ENCODE data around the gene PROZ. TPM values are rescaled to one million over a fixed set of nuclear protein-coding genes. Genes with fewer than 3 reads are reported as not detected.

PROZ gene
- polyA plus RNA-seq, 4 donors, result 0.20 to 2.2 (median 1.1) TPM

DNA sequence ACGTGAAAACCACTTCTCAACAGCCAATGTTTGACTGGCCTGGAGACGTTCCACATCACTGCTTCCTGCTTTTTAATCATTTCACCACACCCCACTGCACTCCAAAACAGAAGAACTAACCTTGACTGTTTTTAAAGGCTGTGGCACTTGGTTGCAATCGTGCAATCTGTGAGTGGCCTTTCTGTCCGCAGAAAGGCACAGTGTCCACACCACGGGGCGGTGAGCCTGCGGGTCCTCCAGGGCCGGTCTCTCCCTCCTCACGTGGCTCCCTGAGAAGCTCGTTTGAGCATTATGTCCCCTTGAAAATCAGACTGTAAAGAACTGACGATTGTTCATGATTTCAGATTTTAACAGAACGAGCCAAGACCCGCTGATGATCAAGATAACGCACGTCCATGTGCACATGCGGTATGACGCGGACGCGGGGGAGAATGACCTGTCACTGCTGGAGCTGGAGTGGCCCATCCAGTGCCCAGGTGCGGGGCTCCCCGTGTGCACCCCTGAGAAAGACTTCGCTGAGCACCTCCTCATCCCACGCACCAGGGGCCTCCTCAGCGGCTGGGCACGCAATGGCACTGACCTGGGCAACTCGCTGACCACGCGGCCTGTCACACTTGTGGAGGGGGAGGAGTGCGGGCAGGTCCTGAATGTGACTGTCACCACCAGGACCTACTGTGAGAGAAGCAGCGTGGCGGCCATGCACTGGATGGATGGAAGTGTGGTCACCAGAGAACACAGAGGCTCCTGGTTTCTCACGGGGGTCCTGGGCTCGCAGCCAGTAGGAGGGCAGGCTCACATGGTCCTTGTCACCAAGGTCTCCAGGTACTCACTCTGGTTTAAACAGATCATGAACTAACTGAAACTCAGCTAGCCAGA lies 13.0 kb downstream of the PROZ start:
- no peak for DNase-seq (ENCODE audit: low read depth in 4 of 4, low spot score in 3 of 4)

DNA sequence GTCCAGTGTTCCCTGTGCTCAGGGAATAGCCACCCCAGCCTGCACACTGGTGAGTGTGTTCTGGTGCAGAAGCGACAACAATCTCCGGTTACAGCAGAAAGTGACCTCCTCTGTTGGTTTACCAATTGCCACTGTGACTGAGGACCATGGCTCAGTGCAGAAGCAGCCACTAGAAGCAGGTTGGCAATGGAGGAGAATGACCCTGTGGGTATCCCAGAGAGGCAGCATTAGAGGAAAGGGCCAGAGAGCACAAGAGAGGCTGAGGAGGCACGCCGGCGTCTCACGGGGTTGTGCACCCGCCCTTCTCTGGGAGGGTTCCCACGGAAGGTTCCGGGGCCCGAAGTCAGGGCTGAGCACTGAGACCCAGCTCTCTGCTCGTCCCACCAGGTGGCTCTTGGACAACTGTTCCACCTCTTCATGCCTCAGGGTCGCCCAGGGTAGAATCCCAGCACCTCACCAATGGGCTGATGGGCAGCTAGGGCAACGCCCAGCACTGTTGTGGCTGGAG lies 14.0 kb downstream of the PROZ start:
- no peak for DNase-seq (ENCODE audit: low read depth in 4 of 4, low spot score in 3 of 4)

- no peak for DNase-seq (ENCODE audit: low read depth in 4 of 4, low spot score in 3 of 4)
Observed at GRCh38 chr13:113176280-113176679, 17.8 kb downstream of the PROZ start.

- no peak for DNase-seq (ENCODE audit: low read depth in 4 of 4, low spot score in 3 of 4)
Observed at GRCh38 chr13:113176822-113177221, 18.4 kb downstream of the PROZ start.

- no peak for DNase-seq (ENCODE audit: low read depth in 4 of 4, low spot score in 3 of 4)
Observed at GRCh38 chr13:113178070-113178895, 19.8 kb downstream of the PROZ start.

- no peak for DNase-seq (ENCODE audit: low read depth in 4 of 4, low spot score in 3 of 4)
Observed at GRCh38 chr13:113178896-113179167, 20.4 kb downstream of the PROZ start.

DNA sequence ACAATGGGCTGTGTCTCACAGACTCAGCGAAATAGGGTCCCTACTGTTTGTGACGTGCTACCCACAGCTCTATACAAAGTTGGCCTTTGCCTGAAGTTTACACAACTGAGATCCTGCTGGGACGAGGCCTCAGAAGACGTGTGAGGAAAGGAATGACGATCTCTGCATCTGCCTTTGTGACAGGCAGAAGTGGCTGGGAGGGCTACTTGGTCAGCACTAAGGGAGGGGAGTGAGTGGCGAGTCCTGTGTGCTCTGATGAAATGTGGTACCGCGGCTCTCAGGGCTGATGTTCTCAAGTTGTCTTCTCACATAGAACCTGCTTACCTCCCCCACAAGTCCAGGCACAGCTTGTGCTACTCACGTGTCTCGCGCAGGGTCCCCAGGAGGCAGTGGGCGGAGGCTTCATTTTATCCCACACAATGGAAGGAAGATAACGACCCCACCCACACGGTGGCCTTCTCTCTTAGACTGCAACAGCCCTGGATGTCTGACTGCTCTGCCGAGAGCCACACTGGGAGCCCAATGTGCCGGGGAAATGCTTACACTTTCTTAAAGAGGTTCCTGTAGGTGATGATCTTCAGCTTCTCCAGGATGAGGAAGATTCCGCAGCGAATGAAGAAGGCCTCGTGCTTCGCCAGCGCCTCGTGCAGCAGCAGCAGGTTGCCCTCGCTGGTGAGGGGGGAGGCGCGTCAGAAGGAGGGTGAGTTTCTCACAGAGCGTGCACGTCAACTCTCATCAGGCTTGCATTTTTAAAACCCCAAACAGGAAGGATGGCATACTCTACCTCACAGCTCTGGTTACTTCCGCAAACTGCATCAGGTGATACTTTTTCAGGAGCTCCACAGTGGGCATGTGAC lies 21.2 kb downstream of the PROZ start:
- no peak for DNase-seq (ENCODE audit: low read depth in 4 of 4, low spot score in 3 of 4)

DNA sequence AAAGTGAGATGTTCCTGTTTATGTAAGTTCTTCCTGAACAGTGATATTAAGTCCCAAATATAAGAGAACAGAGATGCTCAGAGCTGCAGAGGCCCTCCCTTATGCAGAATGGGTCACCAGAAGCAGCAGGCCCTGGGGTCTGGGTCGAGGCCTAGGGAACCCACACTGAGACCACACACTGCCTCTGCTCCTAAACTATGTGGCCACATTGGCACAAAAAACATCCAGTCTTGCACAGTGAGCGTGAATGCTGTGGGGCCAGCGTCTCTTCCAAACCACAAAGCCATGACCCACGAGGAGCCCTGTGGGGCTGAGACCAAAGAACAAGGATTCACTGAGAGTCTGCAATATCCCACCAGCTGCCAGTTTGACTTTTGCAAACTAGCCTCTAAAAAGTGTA lies 23.6 kb downstream of the PROZ start:
- DNase-seq (ENCODE audit: low read depth in 4 of 4, low spot score in 3 of 4), result no peak

DNA sequence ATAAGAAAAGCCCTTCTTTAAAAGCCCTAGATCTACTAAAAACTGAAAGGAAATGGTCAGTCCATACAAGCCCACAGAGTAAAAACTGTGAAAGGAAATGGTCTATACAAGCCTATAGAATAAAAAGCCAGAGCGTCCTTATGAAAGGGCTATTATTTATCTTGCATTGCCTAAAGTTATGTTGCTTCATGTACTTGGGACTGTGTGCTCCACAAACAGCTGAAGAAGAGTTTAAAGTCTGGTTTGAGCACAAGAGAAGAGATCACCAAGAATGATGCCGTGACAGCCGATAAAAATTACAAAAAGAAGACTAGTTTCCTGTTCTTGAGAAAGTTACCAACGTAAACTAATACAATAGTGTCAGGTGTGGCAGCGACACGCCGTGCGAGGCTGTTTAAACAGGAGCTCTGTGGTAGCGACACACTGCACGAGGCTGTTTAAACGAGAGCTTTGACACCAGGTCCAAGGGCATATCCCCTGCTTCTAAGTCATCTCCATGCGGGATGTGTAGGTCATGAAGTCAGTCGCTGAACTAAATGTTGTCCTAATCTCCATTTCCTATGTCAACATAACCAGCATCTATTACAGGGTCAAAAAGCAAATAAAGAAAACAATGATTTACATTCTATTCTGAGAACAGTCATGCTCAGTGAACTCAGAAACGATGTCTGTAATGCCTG lies 25.1 kb downstream of the PROZ start:
- no peak for DNase-seq (ENCODE audit: low read depth in 4 of 4, low spot score in 3 of 4)

GRCh38 chr13:113184568-113185440 lies 26.4 kb downstream of the PROZ start:
- DNase-seq (ENCODE audit: low read depth in 4 of 4, low spot score in 3 of 4), result no peak

DNA sequence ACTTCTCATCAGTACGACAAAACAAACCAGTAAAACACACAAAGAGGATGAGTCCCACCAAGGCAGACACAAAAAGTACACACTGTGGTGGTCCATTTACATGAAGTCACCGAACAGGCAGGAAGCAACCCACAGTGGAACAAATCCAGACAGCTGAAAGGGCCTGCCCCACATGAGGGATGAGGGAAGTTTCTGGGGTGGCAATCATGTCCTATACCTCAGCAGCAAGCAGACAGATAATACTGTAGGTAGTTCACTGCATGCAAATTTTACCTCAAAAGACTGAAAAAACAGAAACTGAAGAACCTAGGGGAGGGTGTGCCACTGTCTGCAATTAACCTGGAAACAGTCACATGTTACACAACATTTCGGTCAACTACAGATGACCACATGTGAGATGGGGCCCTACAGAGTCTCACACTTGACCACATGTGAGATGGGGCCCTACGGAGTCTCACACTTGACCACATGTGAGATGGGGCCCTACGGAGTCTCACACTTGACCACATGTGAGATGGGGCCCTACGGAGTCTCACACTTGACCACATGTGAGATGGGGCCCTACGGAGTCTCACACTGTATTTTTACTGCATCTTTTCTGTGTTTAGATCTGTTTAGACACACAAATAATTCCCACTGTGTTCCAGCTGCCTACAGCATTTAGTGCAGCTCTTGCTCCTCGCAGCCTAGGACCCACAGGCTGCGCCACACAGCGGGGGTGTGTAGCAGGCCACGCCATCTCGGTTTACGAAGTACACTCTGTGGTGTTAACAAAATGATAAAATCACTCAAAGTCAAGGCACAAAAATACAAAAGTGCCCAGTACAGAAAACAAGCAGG lies 27.8 kb downstream of the PROZ start:
- no peak for DNase-seq (ENCODE audit: low read depth in 4 of 4, low spot score in 3 of 4)

DNA sequence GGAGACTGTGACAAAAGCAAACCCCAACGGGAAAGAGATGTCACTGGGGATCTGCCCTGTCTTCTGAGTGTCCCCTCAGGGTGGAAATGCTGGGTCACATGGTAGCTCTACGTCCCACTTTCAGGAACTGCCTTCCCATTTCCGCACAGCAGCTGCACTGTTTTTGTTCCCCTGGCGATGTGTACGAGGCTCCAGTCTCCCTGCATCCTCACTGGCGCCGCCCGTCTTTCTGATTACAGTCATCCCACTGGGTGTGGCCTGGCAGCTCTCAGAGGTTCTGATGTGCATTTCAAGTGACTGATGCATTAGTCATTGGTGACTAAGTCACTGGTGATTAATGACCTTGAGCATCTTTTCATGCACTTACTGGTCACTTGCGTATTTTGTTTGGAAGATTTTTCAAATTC lies 28.8 kb downstream of the PROZ start:
- DNase-seq (ENCODE audit: low read depth in 4 of 4, low spot score in 3 of 4), result no peak

GRCh38 chr13:113187883-113188665 lies 29.6 kb downstream of the PROZ start:
- DNase-seq (ENCODE audit: low read depth in 4 of 4, low spot score in 3 of 4), result no peak

GRCh38 chr13:113190181-113190580 lies 31.7 kb downstream of the PROZ start:
- DNase-seq (ENCODE audit: low read depth in 4 of 4, low spot score in 3 of 4), result no peak

DNA sequence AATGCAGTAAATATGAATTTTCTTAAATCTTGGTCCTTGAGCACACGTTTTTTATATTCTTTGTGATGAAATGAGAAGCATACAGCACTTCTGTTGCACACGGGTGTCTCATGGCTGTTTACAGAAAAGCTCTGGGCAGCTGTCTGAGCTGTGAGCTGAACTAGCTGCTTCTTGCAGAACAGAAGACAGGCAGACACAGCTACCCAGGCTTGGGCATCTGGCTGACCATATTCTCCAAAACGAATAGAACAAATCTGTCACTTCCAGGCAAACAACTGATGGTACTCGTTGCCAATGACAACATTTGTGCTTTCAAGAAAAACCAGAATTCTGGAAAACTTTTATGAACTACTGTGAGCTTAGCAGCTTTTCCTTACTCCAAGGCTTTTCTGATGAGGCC lies 33.8 kb downstream of the PROZ start:
- DNase-seq (ENCODE audit: low read depth in 4 of 4, low spot score in 3 of 4), result no peak

- DNase-seq (ENCODE audit: low read depth in 4 of 4, low spot score in 3 of 4), result no peak
Observed at GRCh38 chr13:113192902-113193301, 34.5 kb downstream of the PROZ start.

- no peak for DNase-seq (ENCODE audit: low read depth in 4 of 4, low spot score in 3 of 4)
Observed at GRCh38 chr13:113195360-113195759, 36.9 kb downstream of the PROZ start.
